GM19328 (cell line): ENCODE measurements around the gene SPINK13.
"Not testable (repeated sequence)": the region's sequence is repeated elsewhere in the genome, so short reads cannot be mapped to it uniquely, and the experiment has no call there.

ENCODE experiments used
- ATAC-seq: cut with Tn5 transposase; IDR thresholded peaks from one replicate; pipeline ENCODE4 v1.9.1; 2021; ENCODE audit warnings: mild to moderate bottlenecking, moderate library complexity; ENCODE audit not compliant: unreplicated experiment

SPINK13 gene

GRCh38 chr5:148268566-148268965 lies at the start of gene SPINK13:
SPINK13 (plus strand) TSS chr5:148268794; CDS start chr5:148270073, 1,279 bp downstream.
- ATAC-seq, result no peak

- no peak for ATAC-seq
Observed at GRCh38 chr5:148221508-148221907, 47.1 kb upstream of the SPINK13 start.

- ATAC-seq, result no peak
Observed at GRCh38 chr5:148224117-148224742, 44.4 kb upstream of the SPINK13 start.

GRCh38 chr5:148228392-148228984 lies 40.1 kb upstream of the SPINK13 start:
- ATAC-seq, result no peak

GRCh38 chr5:148229840-148230239 lies 38.8 kb upstream of the SPINK13 start:
- no peak for ATAC-seq

GRCh38 chr5:148230240-148230639 lies 38.4 kb upstream of the SPINK13 start:
- ATAC-seq, result no peak

- no peak for ATAC-seq
Observed at GRCh38 chr5:148237785-148238417, 30.7 kb upstream of the SPINK13 start.

GRCh38 chr5:148238418-148238794 lies 30.2 kb upstream of the SPINK13 start, which contains the start of gene MARCOL:
MARCOL (plus strand) TSS chr5:148238525; CDS start chr5:148238598, 73 bp downstream.
- no peak for ATAC-seq

GRCh38 chr5:148248894-148249293 lies 19.7 kb upstream of the SPINK13 start:
- no peak for ATAC-seq

- ATAC-seq, result no peak
Observed at GRCh38 chr5:148255456-148255855, 13.1 kb upstream of the SPINK13 start.

- no peak for ATAC-seq
Observed at GRCh38 chr5:148259288-148259687, 9.3 kb upstream of the SPINK13 start.

GRCh38 chr5:148261221-148261620 lies 7.4 kb upstream of the SPINK13 start:
- no peak for ATAC-seq

GRCh38 chr5:148267962-148268361 lies 632 bp upstream of the SPINK13 start:
- ATAC-seq, result no peak

- not testable (repeated sequence) for ATAC-seq
Observed at GRCh38 chr5:148275129-148275528, 6.5 kb downstream of the SPINK13 start.

GRCh38 chr5:148280893-148281292 lies 12.3 kb downstream of the SPINK13 start:
- not testable (repeated sequence) for ATAC-seq

GRCh38 chr5:148281336-148281735 lies 12.7 kb downstream of the SPINK13 start:
- not testable (repeated sequence) for ATAC-seq

GRCh38 chr5:148290271-148291195 lies 21.9 kb downstream of the SPINK13 start:
- no peak for ATAC-seq

- no peak for ATAC-seq
Observed at GRCh38 chr5:148297731-148298130, 29.1 kb downstream of the SPINK13 start.

- no peak for ATAC-seq
Observed at GRCh38 chr5:148306446-148306845, 37.9 kb downstream of the SPINK13 start.

GRCh38 chr5:148309019-148309418 lies 40.4 kb downstream of the SPINK13 start:
- no peak for ATAC-seq

GRCh38 chr5:148309746-148310145 lies 41.2 kb downstream of the SPINK13 start:
- no peak for ATAC-seq
